ENCODE measurements around the gene CISH.
A peak's percentile ranks its signal among the peaks of the same experiment; 100 is the strongest.

CISH gene

DNA sequence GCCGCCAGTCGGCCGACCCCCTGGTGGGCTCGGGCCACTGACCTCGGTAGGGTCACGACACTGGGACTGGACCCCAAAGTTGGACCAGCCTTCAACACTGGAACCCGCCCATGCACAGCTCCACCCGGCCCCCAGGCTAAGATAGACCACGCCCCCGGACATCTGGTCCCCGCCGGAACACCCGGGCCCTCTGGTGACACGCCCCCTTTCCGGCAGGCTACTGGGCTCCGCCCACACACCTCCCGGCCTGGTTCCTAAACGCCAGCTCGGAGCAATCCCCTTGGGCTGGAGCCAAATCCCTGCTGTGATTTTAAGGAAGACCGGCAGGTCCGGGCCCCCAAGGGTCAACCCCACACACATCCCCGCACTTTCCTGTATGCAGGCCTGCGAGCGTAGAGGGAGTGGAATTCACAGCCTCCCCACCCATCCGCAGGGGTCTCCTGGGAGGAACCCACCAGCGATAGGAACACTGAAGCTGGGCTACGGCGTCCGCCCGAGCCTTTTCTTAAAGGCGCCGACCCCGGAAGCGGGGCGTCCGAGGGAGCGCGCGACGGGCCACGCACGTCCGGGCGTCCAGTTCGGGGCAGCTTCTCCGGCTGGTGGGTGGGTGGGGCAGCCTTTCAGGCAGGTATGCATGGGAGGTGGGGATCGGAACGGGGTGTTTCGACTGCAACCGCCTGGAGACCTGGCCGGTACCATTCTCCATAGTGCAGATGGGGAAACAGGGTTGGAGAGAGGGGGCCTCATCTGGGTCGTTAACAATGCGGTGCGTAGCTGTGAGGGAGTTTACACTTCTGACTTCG is 42.4 kb downstream of the CISH start, which contains the start of gene HEMK1:
HEMK1 (plus strand) TSS at position 576 of the 803 bp plus-strand sequence. CDS start 1,583 bp downstream, outside the sequence.
- DNase-seq, result peak; percentile 88

DNA sequence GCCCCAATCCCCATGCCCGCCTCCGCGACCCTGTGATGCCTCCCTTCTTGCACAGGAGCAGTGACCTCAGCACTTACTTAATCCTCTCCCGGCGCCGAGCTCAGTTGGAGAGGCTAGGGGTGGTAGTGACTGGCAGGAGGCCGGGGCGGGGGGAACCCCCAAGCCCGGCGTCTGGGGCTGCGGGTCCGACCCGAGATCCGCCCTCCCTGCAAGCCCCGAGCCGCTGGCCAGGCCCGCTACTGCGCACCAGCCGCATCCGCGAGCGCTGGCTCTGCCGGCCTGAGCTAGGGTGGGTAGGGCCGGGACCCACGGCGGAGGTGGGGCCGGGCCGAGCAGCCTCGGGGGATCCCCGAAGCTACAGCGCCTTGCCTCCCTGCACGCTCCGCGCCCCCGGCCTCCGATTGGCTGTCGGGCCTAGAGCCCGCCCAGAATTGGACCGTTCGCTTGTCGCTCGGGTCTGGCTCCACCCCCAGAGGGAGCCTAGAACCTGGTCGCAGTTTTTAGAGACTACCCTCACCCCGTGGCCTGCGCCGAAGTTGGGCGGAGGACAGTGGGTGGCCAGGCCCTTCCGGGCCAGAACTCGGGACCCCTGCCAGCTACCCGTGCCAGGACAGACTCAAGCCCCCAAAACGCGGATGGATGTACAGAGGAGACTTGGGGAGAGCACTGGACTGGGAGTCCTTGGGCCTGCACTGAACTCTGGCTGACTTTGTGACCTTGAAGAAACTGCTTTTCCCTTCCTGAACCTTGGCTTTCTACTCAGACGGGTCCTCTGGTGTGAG is 44.0 kb downstream of the CISH start, which contains the start of gene C3orf18:
C3orf18 (minus strand) TSS at position 362 of the 782 bp plus-strand sequence. CDS start 2,048 bp downstream, outside the sequence.
- peak; percentile 93 for DNase-seq

DNA sequence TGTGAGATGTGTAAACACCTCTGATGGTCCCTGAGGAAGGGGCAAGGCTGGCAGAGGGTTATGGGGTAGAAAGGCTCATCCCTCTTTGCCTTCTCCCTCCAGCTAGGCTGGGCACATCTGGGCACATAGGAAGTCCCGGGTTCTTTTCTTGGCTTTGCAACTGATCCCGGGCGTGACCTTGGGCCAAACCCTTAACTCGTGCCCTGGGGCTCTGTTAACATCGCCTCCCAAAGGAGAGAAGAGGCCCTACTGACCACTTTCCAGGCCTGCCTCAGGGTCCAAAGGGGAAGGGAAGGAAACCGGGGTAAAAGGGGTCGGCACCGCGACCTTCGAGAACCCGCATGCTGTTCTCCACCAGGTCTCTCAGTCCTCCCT is 44.6 kb downstream of the CISH start:
- DNase-seq, result no peak

DNA sequence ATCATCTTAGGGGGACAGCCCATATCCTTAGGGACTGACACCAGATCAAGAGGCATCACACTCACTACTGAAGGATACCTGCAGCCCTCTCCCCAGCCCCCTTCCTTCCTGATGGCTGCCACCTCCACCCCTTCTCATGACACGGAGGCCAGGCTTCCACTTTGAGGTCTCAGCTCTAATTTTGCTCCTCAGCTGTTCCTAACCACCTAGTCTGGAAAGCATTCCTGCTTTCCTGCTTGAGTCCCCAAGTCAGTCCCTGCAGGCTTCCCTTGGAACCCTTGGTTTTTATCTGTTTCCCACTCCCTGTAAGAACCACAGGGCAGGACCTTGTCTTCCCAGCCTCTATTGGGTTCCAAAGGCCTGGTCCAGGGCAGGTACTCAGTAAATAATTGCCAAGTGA is 47.3 kb downstream of the CISH start:
- DNase-seq, result no peak

DNA sequence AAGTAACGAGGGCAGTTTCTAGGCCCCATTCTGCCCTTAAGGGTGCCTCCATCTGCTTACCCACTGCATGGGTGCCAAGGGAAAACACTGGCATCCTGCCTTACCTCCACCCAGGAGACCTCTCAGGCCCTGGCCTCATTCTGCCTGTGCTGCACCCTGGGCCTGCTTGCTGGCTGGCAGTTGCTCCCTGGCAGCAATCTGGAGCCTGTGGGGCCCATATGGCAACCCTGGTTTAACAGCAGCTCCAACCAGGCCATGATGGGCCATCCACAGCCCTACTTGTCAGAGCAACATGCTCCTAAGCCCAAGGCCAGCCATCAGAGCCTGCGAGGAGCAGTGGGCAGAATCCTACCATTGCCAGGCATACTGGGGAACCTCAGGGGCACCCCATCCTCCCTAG is 47.7 kb downstream of the CISH start:
- DNase-seq, result no peak

DNA sequence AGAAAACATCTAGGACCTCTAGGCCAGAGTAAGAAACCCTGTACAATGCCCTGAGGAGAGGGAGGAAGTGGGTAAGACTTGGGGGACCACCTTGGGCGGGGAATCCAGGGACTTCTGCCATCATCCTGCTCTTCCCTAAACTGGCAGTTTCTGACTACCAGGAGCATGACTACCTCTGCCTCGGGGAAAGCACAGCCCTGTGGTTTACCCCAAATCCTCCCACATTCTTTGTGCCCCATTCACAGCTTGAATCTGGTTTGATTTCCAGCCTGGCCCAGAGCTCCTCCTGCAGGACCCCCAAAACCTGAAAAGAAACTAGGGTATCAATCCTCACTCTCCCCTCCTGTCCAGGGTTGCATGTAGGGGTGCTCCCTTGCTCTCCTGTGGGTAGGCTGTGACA is 48.7 kb downstream of the CISH start:
- no peak for DNase-seq

DNA sequence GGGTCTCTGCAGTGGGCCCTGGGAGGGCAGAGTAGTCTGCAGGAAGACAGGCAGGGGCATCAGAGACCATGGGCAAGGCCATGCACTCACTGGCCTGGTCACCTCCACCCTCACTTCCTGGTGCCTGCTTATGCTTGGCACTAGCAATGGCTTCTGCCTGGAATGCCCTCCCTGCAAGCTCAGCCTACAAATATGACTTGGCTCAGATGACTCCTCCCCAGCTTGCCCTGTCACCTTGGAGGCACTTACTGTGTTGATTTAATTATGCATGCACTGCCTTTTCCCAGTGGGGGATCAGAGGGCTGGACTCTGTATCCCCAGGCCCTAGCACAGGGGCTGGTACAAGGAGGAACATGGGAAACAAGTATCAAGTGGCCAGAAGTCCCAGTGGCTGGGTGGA is 51.9 kb downstream of the CISH start:
- DNase-seq, result no peak

DNA sequence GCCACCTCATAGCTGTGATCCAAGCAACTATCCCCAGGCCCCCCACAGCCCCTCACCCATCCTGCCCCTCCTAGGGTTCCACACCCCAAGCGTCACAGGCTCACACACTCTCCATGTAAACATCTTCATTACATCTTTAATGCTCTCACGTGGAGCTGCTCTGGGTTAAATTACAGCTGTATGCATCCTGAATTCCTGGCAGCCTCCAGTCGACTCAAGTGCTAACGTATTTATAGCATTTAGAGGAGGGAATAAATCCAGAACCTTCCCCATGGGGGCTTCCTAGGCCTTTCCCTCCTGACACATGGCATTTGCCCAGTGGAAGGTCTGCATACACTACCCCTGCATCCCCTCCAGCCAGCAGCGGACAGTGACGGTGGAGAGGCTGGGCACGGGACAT is 53.7 kb downstream of the CISH start:
- DNase-seq, result no peak

DNA sequence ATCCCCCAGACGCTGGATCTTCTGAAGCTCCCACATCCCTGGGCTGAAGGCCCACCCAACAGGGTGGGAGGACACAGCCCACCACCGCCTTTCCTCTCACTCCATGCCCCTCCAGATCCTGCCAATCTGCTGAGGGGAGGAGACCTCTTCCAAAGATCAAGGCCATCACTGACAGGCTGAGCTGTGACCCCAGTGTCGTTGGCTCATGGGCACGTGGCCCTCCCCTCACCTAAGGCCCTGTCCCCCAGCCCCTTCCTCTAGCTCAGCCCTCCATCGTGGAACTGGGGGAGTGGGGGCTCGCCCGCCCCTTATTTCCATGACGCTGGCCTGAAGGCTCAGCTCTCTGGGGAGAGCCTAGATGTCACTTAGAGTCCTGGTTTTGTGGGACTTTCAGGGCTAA is 54.5 kb downstream of the CISH start:
- DNase-seq, result no peak
